Mesenchymal stem cell (in vitro differentiated cells and primary cell): Measurements from ENCODE around the gene COL8A2.

Source experiments
- DNase-seq: peaks from one replicate; pipeline ENCODE4 v3.0.0-alpha.2; 2013
- H2AFZ ChIP-seq: one replicate; pipeline ENCODE4 v1.6.1; 2013; ENCODE audit warnings: low read depth, mild to moderate bottlenecking, control low read depth, inconsistent platforms, low read length, moderate library complexity
- H2AK5ac ChIP-seq: 2 replicates; pipeline ENCODE4 v1.6.1; 2013; ENCODE audit warnings: low read length, moderate library complexity, mild to moderate bottlenecking, inconsistent platforms; ENCODE audit not compliant: severe bottlenecking
- H2BK120ac ChIP-seq: one replicate; pipeline ENCODE4 v1.6.1; 2013; ENCODE audit warnings: low read depth, mild to moderate bottlenecking, inconsistent platforms, low read length, moderate library complexity
- H2BK12ac ChIP-seq, 2 experiments: one replicate each; pipeline ENCODE4 v1.6.1; 2013; ENCODE audit warnings: inconsistent platforms in 2 of 2, low read length in 2 of 2, mild to moderate bottlenecking in 2 of 2, moderate library complexity in 2 of 2, control low read depth in 1 of 2
- H2BK15ac ChIP-seq: one replicate; pipeline ENCODE4 v1.6.1; 2013; ENCODE audit warnings: mild to moderate bottlenecking, low read depth, inconsistent platforms; ENCODE audit not compliant: poor library complexity, severe bottlenecking
- H2BK5ac ChIP-seq: 2 replicates; pipeline ENCODE4 v1.6.1; 2013; ENCODE audit warnings: low read depth, mild to moderate bottlenecking, low read length, control low read depth, inconsistent platforms; ENCODE audit not compliant: poor library complexity, severe bottlenecking
- H3K14ac ChIP-seq, 2 experiments: one replicate each; pipeline ENCODE4 v1.6.1; 2013; ENCODE audit warnings: inconsistent platforms in 2 of 2, low read length in 2 of 2, control low read depth in 1 of 2, mild to moderate bottlenecking in 1 of 2, moderate library complexity in 1 of 2
- H3K18ac ChIP-seq, 2 experiments: one replicate each; pipeline ENCODE4 v1.6.1; 2013; ENCODE audit warnings: inconsistent platforms in 2 of 2, low read length in 2 of 2, control low read depth in 1 of 2, low read depth in 1 of 2, mild to moderate bottlenecking in 1 of 2
- H3K23ac ChIP-seq, 2 experiments: one replicate each; pipeline ENCODE4 v1.6.1; 2013; ENCODE audit warnings: inconsistent platforms in 2 of 2, low read length in 2 of 2, mild to moderate bottlenecking in 2 of 2, moderate library complexity in 2 of 2, control low read depth in 1 of 2
- H3K27ac ChIP-seq: 2 replicates; pipeline ENCODE4 v1.5.1; 2013; ENCODE audit warnings: mild to moderate bottlenecking, moderate library complexity, low read length, control low read depth, inconsistent platforms; ENCODE audit not compliant: poor library complexity, severe bottlenecking
- H3K27me3 ChIP-seq, 2 experiments: 2 replicates each; pipeline versions ENCODE4 v1.6.1 to v1.7.0; 2013; ENCODE audit warnings: low read length in 2 of 2, mild to moderate bottlenecking in 2 of 2, moderate library complexity in 2 of 2, control low read depth in 1 of 2, inconsistent platforms in 1 of 2; ENCODE audit not compliant: control insufficient read depth in 1 of 2, insufficient read depth in 1 of 2
- H3K36me3 ChIP-seq, 2 experiments: 2 replicates each; pipeline versions ENCODE4 v1.6.1 to v1.7.0; 2013; ENCODE audit warnings: low read length in 2 of 2, control low read depth in 1 of 2, inconsistent platforms in 1 of 2, low read depth in 1 of 2, mild to moderate bottlenecking in 1 of 2; ENCODE audit not compliant: insufficient read depth in 2 of 2, control insufficient read depth in 1 of 2
- H3K4ac ChIP-seq, 2 experiments: one replicate each; pipeline ENCODE4 v1.6.1; 2013; ENCODE audit warnings: inconsistent platforms in 2 of 2, low read length in 2 of 2, mild to moderate bottlenecking in 2 of 2, moderate library complexity in 2 of 2, control low read depth in 1 of 2, low read depth in 1 of 2
- H3K4me1 ChIP-seq: 2 replicates; pipeline ENCODE4 v1.6.1; 2013; ENCODE audit warnings: low read depth, low read length, control low read depth; ENCODE audit not compliant: control insufficient read depth, insufficient read depth
- H3K4me2 ChIP-seq: 2 replicates; pipeline ENCODE4 v1.6.1; 2013; ENCODE audit warnings: low read length, mild to moderate bottlenecking, inconsistent platforms; ENCODE audit not compliant: poor library complexity, severe bottlenecking
- H3K4me3 ChIP-seq, 2 experiments: 2 replicates each; pipeline versions ENCODE4 v1.5.1 to v1.7.0; 2013; ENCODE audit warnings: low read length in 2 of 2, mild to moderate bottlenecking in 2 of 2, control low read depth in 1 of 2, low read depth in 1 of 2; ENCODE audit not compliant: insufficient read depth in 1 of 2
- H3K79me1 ChIP-seq: replicated peaks from 2 replicates; pipeline ENCODE4 v1.6.1; 2013; ENCODE audit warnings: mild to moderate bottlenecking, control low read depth, low read length, inconsistent platforms; ENCODE audit not compliant: poor library complexity, severe bottlenecking
- H3K9ac ChIP-seq: 2 replicates; pipeline ENCODE4 v1.7.0; 2013; ENCODE audit warnings: mild to moderate bottlenecking, low read length, moderate library complexity
- H3K9me3 ChIP-seq: 2 replicates; pipeline ENCODE4 v1.7.0; 2013; ENCODE audit warnings: mild to moderate bottlenecking, low read length; ENCODE audit not compliant: control insufficient read depth
- H4K8ac ChIP-seq: one replicate; pipeline ENCODE4 v1.6.1; 2013; ENCODE audit warnings: inconsistent platforms, mild to moderate bottlenecking, low read length, moderate library complexity
- H4K91ac ChIP-seq: one replicate; pipeline ENCODE4 v1.6.1; 2013; ENCODE audit warnings: mild to moderate bottlenecking, low read length, inconsistent platforms
- WGBS: methylation state at CpG from one replicate; pipeline ENCODE4 v1.1.7; 2013; ENCODE audit warnings: mixed read lengths; 5-methylcytosine and 5-hydroxymethylcytosine counted together

Gene COL8A2

DNA sequence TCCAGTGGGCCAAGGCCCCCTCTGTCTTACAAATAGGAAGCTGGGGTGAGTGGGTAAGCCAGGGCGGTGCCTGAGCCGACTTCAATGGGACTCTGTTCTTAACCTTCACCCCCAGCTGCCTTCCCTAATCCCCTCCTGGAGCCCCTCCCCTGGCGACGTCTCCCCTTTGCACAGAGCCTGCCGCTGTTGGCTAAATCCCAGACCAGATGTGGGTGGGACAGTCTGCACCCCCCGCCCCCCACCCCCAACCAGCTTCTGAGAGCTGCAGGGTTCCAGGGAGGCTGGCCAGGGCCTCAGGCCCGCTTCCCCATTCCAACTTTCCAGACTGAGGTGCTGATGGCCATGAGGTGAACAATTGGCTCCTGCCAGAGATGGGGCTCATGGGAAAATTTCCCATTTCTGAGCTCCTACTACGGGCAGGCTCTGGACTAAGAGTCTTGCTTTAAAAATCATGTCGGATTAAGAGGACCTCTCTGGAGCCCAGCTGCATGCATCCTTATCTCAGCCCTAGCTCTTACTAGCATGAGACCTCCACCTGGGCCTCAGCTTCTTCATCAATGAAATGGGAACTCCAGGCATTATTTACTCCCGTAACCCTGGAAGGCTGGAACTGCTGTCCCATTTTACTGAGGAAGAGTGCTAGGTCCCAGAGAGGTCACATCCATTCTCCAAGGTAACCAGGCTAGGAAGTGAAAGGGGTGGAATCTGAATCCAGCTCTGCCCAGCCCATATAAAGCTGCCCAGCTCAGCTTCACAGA, 6.4 kb downstream of the COL8A2 start:
- Histone ChIP-seq H2BK5ac (no peak overlapping the region), H3K4ac (no peak overlapping the region), H3K9ac (no peak overlapping the region), H3K4me3 (no peak overlapping the region), H2BK12ac (no peak overlapping the region), H3K4me1 (peaks cover 55% of the 10 kb centered on the region), H3K18ac (no peak overlapping the region), H3K27me3 (no peaks in the 10 kb centered on the region), H3K36me3 (peaks cover under 1 to 5% of the 10 kb centered on the region in 2 experiments), H2BK120ac (no peak overlapping the region), H2AK5ac (peak overlapping the region; percentile 91), H3K4me2 (no peak overlapping the region), H3K9me3 (no peaks in the 10 kb centered on the region), H2AFZ (no peak overlapping the region), H4K8ac (no peak overlapping the region), H3K23ac (no peak overlapping the region), H2BK15ac (no peak overlapping the region), H3K79me1 (peaks cover 2% of the 10 kb centered on the region), H4K91ac (no peak overlapping the region), H3K27ac (no peak overlapping the region), H3K14ac (no peak overlapping the region)
- 78% methylated on average over 9 of the region's 10 CpGs for WGBS
- DNase-seq = no peak

DNA sequence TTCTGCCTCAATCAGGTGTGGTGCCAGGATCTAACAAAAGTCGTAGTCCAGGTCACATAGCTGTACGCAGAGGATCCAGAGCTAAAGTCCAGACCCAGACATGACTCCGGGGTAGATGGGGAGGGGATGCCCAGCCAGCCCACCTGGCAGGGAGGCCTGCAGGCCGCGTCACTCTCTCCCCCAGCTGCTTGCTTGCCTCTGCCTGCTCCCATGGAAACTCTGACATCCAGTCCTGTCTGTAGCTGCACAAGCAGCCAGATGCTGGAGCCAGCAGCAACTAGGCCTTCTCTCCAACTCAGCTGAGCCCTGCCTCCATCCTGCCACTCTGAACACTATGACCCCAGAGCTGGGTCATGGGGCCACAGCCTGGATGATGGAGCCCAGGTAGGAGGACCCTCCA, 8.1 kb downstream of the COL8A2 start:
- no peak overlapping the region for H3K18ac ChIP-seq
- H2BK12ac ChIP-seq = no peak overlapping the region
- H2AFZ ChIP-seq = no peak overlapping the region
- no peak overlapping the region for H2BK120ac ChIP-seq
- peak overlapping the region in 1 of 2 experiments; percentile 5 for H3K4me3 ChIP-seq
- WGBS = 91% methylated on average over 5 of the region's 5 CpGs
- H3K9ac ChIP-seq = peak overlapping the region; percentile 76
- H3K4ac ChIP-seq = peak overlapping the region in 1 of 2 experiments; percentile 24
- DNase-seq = no peak
- peak overlapping the region; percentile 71 for H2AK5ac ChIP-seq
- H3K4me1 ChIP-seq = peaks cover 47% of the 10 kb centered on the region
- no peak overlapping the region for H2BK15ac ChIP-seq
- no peaks in the 10 kb centered on the region for H3K27me3 ChIP-seq
- H3K79me1 ChIP-seq = no peaks in the 10 kb centered on the region
- H3K4me2 ChIP-seq = no peak overlapping the region
- H2BK5ac ChIP-seq = no peak overlapping the region
- H3K36me3 ChIP-seq = peaks cover 8 to 9% of the 10 kb centered on the region in 2 experiments
- no peak overlapping the region for H3K14ac ChIP-seq
- H3K27ac ChIP-seq = no peak overlapping the region
- H3K23ac ChIP-seq = no peak overlapping the region
- no peak overlapping the region for H4K91ac ChIP-seq
- no peaks in the 10 kb centered on the region for H3K9me3 ChIP-seq
- H4K8ac ChIP-seq = no peak overlapping the region

DNA sequence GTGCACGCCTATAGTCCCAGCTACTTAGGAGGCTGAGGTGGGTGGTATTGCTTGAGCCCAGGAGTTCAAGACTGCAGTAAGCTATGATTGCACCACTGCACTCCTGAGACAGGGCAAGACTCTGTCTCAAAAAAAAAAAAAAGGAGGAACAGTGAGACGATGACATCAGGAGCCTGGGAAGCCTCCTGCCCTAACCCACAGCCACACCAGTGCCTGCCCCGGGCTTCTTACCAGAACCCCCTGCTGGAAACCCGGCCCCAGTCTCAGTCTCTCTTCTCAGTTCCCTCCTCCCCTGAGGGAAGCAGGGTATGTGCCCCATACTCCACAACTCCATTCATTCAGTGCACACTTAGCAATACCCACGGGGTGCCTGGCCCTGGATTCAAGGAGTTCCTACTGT, 9.1 kb downstream of the COL8A2 start:
- H2BK12ac ChIP-seq = no peak overlapping the region
- H2AFZ ChIP-seq = no peak overlapping the region
- H3K18ac ChIP-seq = no peak overlapping the region
- H3K4me2 ChIP-seq = no peak overlapping the region
- no peak for DNase-seq
- no peak overlapping the region for H2BK120ac ChIP-seq
- H3K79me1 ChIP-seq = no peaks in the 10 kb centered on the region
- H3K27me3 ChIP-seq = no peaks in the 10 kb centered on the region
- H3K4me3 ChIP-seq = peak overlapping the region in 1 of 2 experiments; percentile 53
- no peak overlapping the region for H3K14ac ChIP-seq
- H3K27ac ChIP-seq = peak overlapping the region; percentile 55
- H3K23ac ChIP-seq = no peak overlapping the region
- no peak overlapping the region for H3K4ac ChIP-seq
- H3K36me3 ChIP-seq = peaks cover 8 to 9% of the 10 kb centered on the region in 2 experiments
- peaks cover 48% of the 10 kb centered on the region for H3K4me1 ChIP-seq
- H3K9ac ChIP-seq = peak overlapping the region; percentile 76
- H2AK5ac ChIP-seq = peak overlapping the region; percentile 47
- H3K9me3 ChIP-seq = no peaks in the 10 kb centered on the region
- no peak overlapping the region for H2BK5ac ChIP-seq
- no peak overlapping the region for H4K91ac ChIP-seq
- no peak overlapping the region for H2BK15ac ChIP-seq
- H4K8ac ChIP-seq = no peak overlapping the region
- 85% methylated on average over 5 of the region's 5 CpGs for WGBS

DNA sequence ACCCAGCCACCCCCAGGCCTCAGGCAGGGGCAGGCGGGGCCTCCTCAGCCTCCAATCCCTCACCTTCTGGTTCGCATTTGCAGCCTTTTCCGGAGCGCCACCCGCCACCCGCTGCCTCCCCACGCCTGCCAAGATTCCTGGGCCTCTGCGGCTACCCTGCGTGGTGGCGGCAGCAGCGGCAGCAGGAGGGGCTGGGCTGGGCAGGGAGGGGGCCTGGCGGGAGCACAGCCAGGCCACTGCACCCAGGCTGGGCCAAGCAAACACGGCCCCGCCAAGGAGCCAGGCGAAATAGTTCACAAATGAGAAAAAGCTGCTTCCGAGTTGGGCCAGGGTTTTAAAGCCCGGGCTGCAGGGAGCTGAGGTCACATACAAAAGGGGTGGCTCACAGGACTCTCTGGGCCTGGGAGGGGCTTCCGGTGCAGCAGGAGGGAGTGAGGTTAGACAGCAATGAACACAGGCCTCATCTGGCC, 9.8 kb downstream of the COL8A2 start:
- Histone ChIP-seq H3K27ac (peak overlapping the region; percentile 55), H2AFZ (no peak overlapping the region), H3K14ac (no peak overlapping the region), H2BK12ac (no peak overlapping the region), H2BK15ac (no peak overlapping the region), H3K9ac (peak overlapping the region; percentile 76), H3K4me1 (peaks cover 51% of the 10 kb centered on the region), H3K4me2 (peak overlapping the region; percentile 18), H3K23ac (no peak overlapping the region), H3K27me3 (no peaks in the 10 kb centered on the region), H3K36me3 (peaks cover 8 to 9% of the 10 kb centered on the region in 2 experiments), H2AK5ac (no peak overlapping the region), H3K4ac (no peak overlapping the region), H3K4me3 (peak overlapping the region in 1 of 2 experiments; percentile 53), H3K18ac (peak overlapping the region in 1 of 2 experiments; percentile 25), H3K79me1 (no peaks in the 10 kb centered on the region), H4K8ac (no peak overlapping the region), H4K91ac (no peak overlapping the region), H2BK120ac (no peak overlapping the region), H3K9me3 (no peaks in the 10 kb centered on the region), H2BK5ac (no peak overlapping the region)
- no peak for DNase-seq
- WGBS = 69% methylated on average over 17 of the region's 18 CpGs
